Mesendoderm (in vitro differentiated cells): ENCODE data around the gene MTHFD1L.

Experiments used
- DNase-seq: peaks from one replicate; pipeline ENCODE4 v3.0.0; 2013
- H2AK5ac ChIP-seq: 2 replicates; pipeline ENCODE4 v1.6.1; 2013; ENCODE audit warnings: low read length, inconsistent platforms
- H2BK120ac ChIP-seq: 2 replicates; pipeline ENCODE4 v1.6.1; 2013; ENCODE audit warnings: low read depth, mild to moderate bottlenecking, low read length, moderate library complexity, mixed read lengths
- H2BK15ac ChIP-seq: replicated peaks from 2 replicates; pipeline ENCODE4 v1.6.1; 2013; ENCODE audit warnings: low read depth, mild to moderate bottlenecking, moderate library complexity
- H2BK5ac ChIP-seq: 2 replicates; pipeline ENCODE4 v1.6.1; 2013; ENCODE audit warnings: low read length, inconsistent platforms
- H3K18ac ChIP-seq: 2 replicates; pipeline ENCODE4 v1.6.1; 2013; ENCODE audit warnings: mild to moderate bottlenecking, low read length, mixed read lengths
- H3K23ac ChIP-seq: one replicate; pipeline ENCODE4 v1.6.1; 2013; ENCODE audit warnings: low read length
- H3K27ac ChIP-seq: 2 replicates; pipeline ENCODE4 v1.5.1; 2013; ENCODE audit warnings: low read depth, mild to moderate bottlenecking, inconsistent platforms, low read length, moderate library complexity
- H3K27me3 ChIP-seq: 2 replicates; pipeline ENCODE4 v1.6.1; 2013; ENCODE audit warnings: low read length, control low read depth, mild to moderate bottlenecking, inconsistent platforms; ENCODE audit not compliant: insufficient read depth, poor library complexity
- H3K36me3 ChIP-seq: 2 replicates; pipeline ENCODE4 v1.6.1; 2013; ENCODE audit warnings: low read length, inconsistent platforms; ENCODE audit not compliant: control insufficient read depth, insufficient read depth
- H3K4ac ChIP-seq: one replicate; pipeline ENCODE4 v1.6.1; 2013; ENCODE audit warnings: low read depth, mild to moderate bottlenecking, low read length, moderate library complexity
- H3K4me1 ChIP-seq: 2 replicates; pipeline ENCODE4 v1.6.1; 2013; ENCODE audit warnings: low read depth, low read length, inconsistent platforms; ENCODE audit not compliant: control insufficient read depth
- H3K4me2 ChIP-seq: 2 replicates; pipeline ENCODE4 v1.6.1; 2013; ENCODE audit warnings: low read length
- H3K4me3 ChIP-seq: 2 replicates; pipeline ENCODE4 v1.5.1; 2013; ENCODE audit warnings: mild to moderate bottlenecking, low read length
- H3K56ac ChIP-seq: one replicate; pipeline ENCODE4 v1.6.1; 2013; ENCODE audit warnings: low read length
- H3K79me1 ChIP-seq: 2 replicates; pipeline ENCODE4 v1.6.1; 2013; ENCODE audit warnings: low read length, inconsistent platforms
- H3K79me2 ChIP-seq: 2 replicates; pipeline ENCODE4 v1.6.1; 2013; ENCODE audit warnings: mild to moderate bottlenecking, low read length; ENCODE audit not compliant: control insufficient read depth, insufficient read depth
- H3K9ac ChIP-seq: 2 replicates; pipeline ENCODE4 v1.6.1; 2013; ENCODE audit warnings: low read length, inconsistent platforms
- H4K5ac ChIP-seq: one replicate; pipeline ENCODE4 v1.6.1; 2013; ENCODE audit warnings: low read length
- H4K8ac ChIP-seq: one replicate; pipeline ENCODE4 v1.6.1; 2013; ENCODE audit warnings: low read depth, mild to moderate bottlenecking, control low read depth, low read length, moderate library complexity
- WGBS: extraction: QIAGEN DNeasy Blood & Tissue Kit; methylation state at CpG from one replicate; pipeline ENCODE4 v1.1.7; 2013; ENCODE audit warnings: low lambda C conversion rate, missing lambda C conversion rate; ENCODE audit not compliant: insufficient coverage; ENCODE audit errors: extremely low coverage; 5-methylcytosine and 5-hydroxymethylcytosine counted together

Gene MTHFD1L

GRCh38 chr6:150878347-150879213 is 13.1 kb downstream of the MTHFD1L start:
- no CpG with 5 or more reads among the region's 9 CpGs for WGBS
- Histone ChIP-seq H3K36me3 (peaks cover 6% of the 10 kb centered on the region), H3K4me1 (peaks cover 2% of the 10 kb centered on the region)

GRCh38 chr6:150880336-150880735 is 14.8 kb downstream of the MTHFD1L start:
- Histone ChIP-seq H3K27me3 (no peaks in the 10 kb centered on the region), H4K8ac (no peak overlapping the region), H3K56ac (no peak overlapping the region), H3K4ac (no peak overlapping the region), H3K79me1 (peaks cover 21% of the 10 kb centered on the region), H3K9ac (no peak overlapping the region), H3K36me3 (peaks cover 7% of the 10 kb centered on the region), H3K23ac (no peak overlapping the region), H3K4me2 (no peak overlapping the region), H2AK5ac (no peak overlapping the region), H4K5ac (no peak overlapping the region), H3K18ac (no peak overlapping the region), H3K27ac (no peak overlapping the region), H2BK120ac (no peak overlapping the region), H3K4me1 (peaks cover 2% of the 10 kb centered on the region), H3K4me3 (no peak overlapping the region), H2BK5ac (no peak overlapping the region), H2BK15ac (no peak overlapping the region), H3K79me2 (peaks cover 28% of the 10 kb centered on the region)
- WGBS: no CpG with 5 or more reads among the region's 3 CpGs
- DNase-seq: no peak

More at GRCh38 chr6:150878347-150879213, 13.1 kb downstream of the MTHFD1L start:
- H2AK5ac ChIP-seq: no peak overlapping the region
- H2BK15ac ChIP-seq: no peak overlapping the region
- H3K56ac ChIP-seq: no peak overlapping the region
- peaks cover 41% of the 10 kb centered on the region for H3K79me2 ChIP-seq
- H3K27me3 ChIP-seq: no peaks in the 10 kb centered on the region
- H3K9ac ChIP-seq: no peak overlapping the region
- H3K79me1 ChIP-seq: peaks cover 21% of the 10 kb centered on the region
- no peak overlapping the region for H3K4me2 ChIP-seq
- no peak overlapping the region for H2BK120ac ChIP-seq
- no peak overlapping the region for H3K23ac ChIP-seq
- H3K4ac ChIP-seq: no peak overlapping the region
- peak overlapping the region; percentile 39 for H3K27ac ChIP-seq
- no peak overlapping the region for H4K8ac ChIP-seq
- peak; percentile 73 for DNase-seq
- no peak overlapping the region for H3K18ac ChIP-seq
- H3K4me3 ChIP-seq: no peak overlapping the region
- H2BK5ac ChIP-seq: no peak overlapping the region
- no peak overlapping the region for H4K5ac ChIP-seq

- H3K18ac ChIP-seq: no peak overlapping the region
- H3K36me3 ChIP-seq: peaks cover 3% of the 10 kb centered on the region
- H2BK5ac ChIP-seq: no peak overlapping the region
- H3K4me3 ChIP-seq: no peak overlapping the region
- H3K23ac ChIP-seq: no peak overlapping the region
- H4K5ac ChIP-seq: no peak overlapping the region
- H2AK5ac ChIP-seq: no peak overlapping the region
- H3K56ac ChIP-seq: no peak overlapping the region
- no peak overlapping the region for H3K27ac ChIP-seq
- no CpG with 5 or more reads among the region's 3 CpGs for WGBS
- peaks cover 11% of the 10 kb centered on the region for H3K79me1 ChIP-seq
- no peaks in the 10 kb centered on the region for H3K4me1 ChIP-seq
- H3K4ac ChIP-seq: no peak overlapping the region
- no peak overlapping the region for H2BK120ac ChIP-seq
- H3K9ac ChIP-seq: no peak overlapping the region
- H3K79me2 ChIP-seq: peaks cover 16% of the 10 kb centered on the region
- no peaks in the 10 kb centered on the region for H3K27me3 ChIP-seq
- no peak overlapping the region for H4K8ac ChIP-seq
- no peak overlapping the region for H2BK15ac ChIP-seq
- no peak for DNase-seq
- no peak overlapping the region for H3K4me2 ChIP-seq
Observed at GRCh38 chr6:150881911-150882481, 16.5 kb downstream of the MTHFD1L start.

- H3K79me1 ChIP-seq: peaks cover 9% of the 10 kb centered on the region
- H3K36me3 ChIP-seq: peaks cover 3% of the 10 kb centered on the region
- no peak overlapping the region for H3K4me2 ChIP-seq
- no peaks in the 10 kb centered on the region for H3K4me1 ChIP-seq
- no peak overlapping the region for H2AK5ac ChIP-seq
- no peak overlapping the region for H3K4ac ChIP-seq
- no peak overlapping the region for H3K23ac ChIP-seq
- WGBS: no CpG with 5 or more reads among the region's 3 CpGs
- no peak overlapping the region for H3K18ac ChIP-seq
- no peak overlapping the region for H3K4me3 ChIP-seq
- H3K9ac ChIP-seq: no peak overlapping the region
- H3K27ac ChIP-seq: no peak overlapping the region
- H3K27me3 ChIP-seq: no peaks in the 10 kb centered on the region
- no peak overlapping the region for H4K8ac ChIP-seq
- H2BK5ac ChIP-seq: no peak overlapping the region
- no peak overlapping the region for H3K56ac ChIP-seq
- no peak for DNase-seq
- H2BK120ac ChIP-seq: no peak overlapping the region
- no peak overlapping the region for H2BK15ac ChIP-seq
- H3K79me2 ChIP-seq: peaks cover 14% of the 10 kb centered on the region
- no peak overlapping the region for H4K5ac ChIP-seq
Observed at GRCh38 chr6:150883521-150883920, 18.0 kb downstream of the MTHFD1L start.

GRCh38 chr6:150886155-150886554 is 20.7 kb downstream of the MTHFD1L start:
- no peak overlapping the region for H4K5ac ChIP-seq
- no peaks in the 10 kb centered on the region for H3K4me1 ChIP-seq
- H2BK15ac ChIP-seq: no peak overlapping the region
- no peak overlapping the region for H3K27ac ChIP-seq
- H3K27me3 ChIP-seq: no peaks in the 10 kb centered on the region
- H2BK5ac ChIP-seq: no peak overlapping the region
- H3K9ac ChIP-seq: no peak overlapping the region
- no peak overlapping the region for H3K4me3 ChIP-seq
- H3K4ac ChIP-seq: no peak overlapping the region
- H2AK5ac ChIP-seq: no peak overlapping the region
- peaks cover 4% of the 10 kb centered on the region for H3K79me1 ChIP-seq
- H2BK120ac ChIP-seq: no peak overlapping the region
- H3K4me2 ChIP-seq: no peak overlapping the region
- H3K36me3 ChIP-seq: peaks cover 3% of the 10 kb centered on the region
- DNase-seq: no peak
- peaks cover 2% of the 10 kb centered on the region for H3K79me2 ChIP-seq
- H3K18ac ChIP-seq: no peak overlapping the region
- no peak overlapping the region for H3K23ac ChIP-seq
- H3K56ac ChIP-seq: no peak overlapping the region
- no CpG with 5 or more reads among the region's 7 CpGs for WGBS
- no peak overlapping the region for H4K8ac ChIP-seq
